Right hindlimb (tissue), 1 donor: ENCODE measurements around the gene OR51D1.

ENCODE experiments used
- DNase-seq: peaks from one replicate; pipeline ENCODE4 v3.0.0-alpha.2; 2018

The OR51D1 gene

DNA sequence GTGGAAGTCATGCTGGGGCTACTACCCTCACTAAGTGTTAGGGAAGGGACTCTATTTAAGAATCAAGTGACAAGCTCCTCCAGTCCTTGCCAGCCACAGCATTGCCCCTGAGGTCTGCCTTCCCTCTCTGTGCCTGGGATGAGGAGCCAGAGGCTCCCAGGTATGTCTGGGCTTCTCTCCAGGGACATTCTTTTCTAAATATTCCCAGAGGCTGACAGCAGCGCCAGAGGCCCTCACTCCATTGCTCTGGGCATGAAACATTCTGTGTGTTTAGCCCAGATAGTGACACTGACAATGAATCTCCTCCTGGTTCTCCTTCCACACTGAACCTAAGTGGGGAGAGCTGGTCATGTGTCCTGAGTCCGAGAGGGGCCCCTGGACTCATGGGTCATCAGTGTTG is 8.7 kb downstream of the OR51D1 start:
- no peak for DNase-seq

DNA sequence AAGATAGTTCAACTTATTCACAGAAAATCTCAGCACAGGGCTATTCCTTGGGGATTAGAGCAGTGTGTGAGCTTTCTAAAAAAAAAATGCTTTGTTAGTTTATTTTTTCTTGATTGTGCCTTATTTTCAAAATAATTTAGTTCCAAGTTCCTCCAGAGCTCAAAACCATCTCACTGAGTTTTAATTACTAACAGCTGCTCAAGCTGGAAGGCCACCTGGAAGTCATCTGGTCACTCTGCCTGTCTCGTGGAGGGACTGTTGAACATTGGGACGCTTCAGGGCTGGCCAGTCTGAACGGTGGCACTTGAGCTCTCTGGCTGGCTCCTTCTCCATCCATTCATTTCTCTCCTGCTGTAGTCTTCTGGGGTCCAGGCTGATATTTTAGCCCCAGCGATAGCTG is 10.5 kb downstream of the OR51D1 start:
- DNase-seq: no peak

DNA sequence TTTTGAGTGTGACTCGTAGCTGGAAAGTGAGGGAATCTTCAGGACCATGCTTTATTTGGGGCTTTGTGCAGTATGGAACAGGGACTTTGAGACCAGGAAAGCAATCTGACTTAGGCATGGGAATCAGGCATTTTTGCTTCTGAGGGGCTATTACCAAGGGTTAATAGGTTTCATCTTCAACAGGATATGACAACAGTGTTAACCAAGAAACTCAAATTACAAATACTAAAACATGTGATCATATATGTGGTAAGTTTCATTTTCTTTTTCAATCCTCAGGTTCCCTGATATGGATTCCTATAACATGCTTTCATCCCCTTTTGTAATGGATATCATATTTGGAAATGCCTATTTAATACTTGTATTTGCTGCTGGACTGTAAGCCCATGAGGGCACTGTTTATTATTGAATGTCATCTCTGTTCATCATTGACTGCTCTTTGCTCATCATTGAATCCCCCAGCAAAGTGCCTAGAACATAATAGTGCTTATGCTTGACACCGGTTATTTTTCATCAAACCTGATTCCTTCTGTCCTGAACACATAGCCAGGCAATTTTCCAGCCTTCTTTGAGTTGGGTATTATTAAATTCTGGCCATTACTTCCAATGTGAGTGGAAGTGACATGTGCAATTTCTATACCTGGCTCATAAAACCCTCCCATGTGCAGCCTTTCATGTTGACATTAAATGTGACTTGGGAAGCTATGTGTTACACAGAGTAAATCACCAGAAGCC is 17.5 kb downstream of the OR51D1 start:
- DNase-seq: no peak

DNA sequence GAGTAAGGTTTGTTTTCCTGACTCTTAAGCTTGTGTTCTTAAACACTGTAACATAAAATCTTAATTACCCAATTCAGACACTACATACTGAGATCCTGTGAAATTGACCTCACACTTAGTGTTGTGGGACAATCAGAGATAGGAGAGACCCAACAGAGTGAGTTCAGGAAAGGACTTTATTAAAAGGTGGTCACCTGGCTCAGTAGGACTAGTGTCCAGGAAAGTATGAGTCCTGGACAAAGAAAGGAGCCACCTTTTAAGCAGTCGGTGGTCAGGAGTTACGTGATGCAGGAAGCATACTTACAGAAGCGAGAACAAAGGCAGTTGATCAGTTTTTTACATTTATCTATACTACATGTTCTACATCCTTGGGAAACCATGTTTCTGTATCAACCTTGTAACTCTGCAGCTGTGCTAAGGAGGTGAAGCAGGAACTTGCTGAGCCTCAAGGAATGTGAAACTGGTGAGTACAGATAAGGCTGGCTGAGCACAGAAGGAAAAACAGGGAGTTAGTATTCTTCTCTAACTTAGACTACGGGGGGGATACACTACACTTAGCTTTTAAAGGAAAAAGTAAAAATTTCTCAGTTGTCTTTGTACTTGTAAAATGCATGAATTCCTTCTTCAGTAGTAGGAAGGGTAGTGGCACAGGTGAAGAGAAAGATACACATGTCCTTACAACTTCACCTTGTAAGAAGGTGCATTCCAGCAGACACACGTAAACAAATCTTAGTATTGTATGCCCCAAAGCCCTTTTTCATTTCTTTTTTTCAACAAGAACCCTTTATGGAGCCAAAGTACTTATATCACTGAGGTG is 21.6 kb downstream of the OR51D1 start:
- DNase-seq: no peak

DNA sequence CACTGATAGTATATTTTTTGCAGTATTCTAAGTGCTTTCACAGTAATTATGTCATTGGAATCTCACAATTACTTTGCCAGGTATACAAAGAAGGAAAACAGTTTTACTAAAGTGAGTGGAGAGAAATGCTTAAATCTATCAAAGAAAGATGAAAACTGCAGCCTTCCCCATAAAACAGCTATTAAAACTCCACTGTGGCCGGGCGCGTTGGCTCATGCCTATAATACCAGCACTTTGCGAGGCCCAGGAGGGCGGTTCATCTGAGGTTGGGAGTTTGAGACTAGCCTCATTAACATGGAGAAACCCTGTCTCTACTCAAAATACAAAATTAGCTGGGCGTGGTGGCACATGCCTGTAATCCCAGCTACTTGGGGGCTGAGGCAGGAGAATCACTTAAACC is 25.6 kb downstream of the OR51D1 start:
- DNase-seq: no peak

DNA sequence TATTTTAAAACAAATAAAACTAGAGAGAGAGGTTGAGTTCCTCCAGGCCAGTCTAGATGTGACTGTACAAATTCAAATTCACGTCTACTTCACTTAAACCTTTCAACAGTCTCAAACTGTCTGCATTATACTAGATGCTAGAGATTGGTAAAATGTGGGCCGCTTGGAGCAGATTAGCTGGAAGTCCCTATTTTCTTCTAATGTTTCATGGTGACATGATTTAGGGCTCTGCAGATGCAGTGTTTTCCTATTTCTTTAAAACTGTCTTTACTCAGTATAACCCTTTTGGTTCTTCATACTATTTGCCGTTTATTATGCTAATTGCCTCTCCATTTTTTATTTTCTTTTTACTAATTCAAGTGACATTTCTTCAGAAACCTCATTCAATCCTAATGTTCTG is 26.9 kb downstream of the OR51D1 start:
- DNase-seq: no peak

DNA sequence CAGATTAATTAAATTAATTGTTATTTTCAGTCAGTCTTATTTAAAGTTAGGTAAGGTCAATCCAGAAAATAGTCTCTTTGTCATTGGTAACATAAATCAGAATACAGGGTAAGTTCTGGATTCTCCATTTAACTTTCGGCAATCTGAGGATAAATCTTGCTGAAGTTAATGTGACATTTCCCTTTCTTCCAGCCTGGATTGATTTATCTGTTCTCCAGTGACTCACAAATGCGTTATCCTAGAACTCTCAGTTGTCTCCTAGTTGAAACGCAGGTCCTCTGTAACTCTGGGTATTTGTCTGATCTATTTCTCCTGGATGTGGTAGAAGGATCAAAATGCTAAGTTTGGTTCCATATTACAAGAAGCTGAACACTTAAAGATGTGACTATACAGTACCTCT is 27.5 kb downstream of the OR51D1 start:
- DNase-seq: no peak

DNA sequence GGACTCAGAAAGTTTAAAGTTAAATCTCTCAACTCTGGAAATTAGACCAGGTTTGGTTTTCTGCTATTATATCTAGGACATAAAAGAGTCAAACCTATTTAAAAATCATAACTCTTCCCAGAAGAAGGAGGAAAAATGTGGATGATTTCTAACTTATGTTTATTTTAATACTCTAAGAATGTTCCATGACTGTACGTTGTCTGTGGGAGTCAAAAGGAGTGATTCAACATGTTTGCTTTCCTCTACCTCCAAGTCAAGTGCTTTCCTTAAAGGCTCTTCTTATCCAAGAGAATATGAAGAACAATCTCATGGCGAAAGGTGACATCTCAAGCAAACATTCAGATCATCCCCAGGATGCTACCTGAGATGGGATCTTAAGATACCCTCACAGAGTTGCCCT is 28.1 kb downstream of the OR51D1 start:
- no peak for DNase-seq

DNA sequence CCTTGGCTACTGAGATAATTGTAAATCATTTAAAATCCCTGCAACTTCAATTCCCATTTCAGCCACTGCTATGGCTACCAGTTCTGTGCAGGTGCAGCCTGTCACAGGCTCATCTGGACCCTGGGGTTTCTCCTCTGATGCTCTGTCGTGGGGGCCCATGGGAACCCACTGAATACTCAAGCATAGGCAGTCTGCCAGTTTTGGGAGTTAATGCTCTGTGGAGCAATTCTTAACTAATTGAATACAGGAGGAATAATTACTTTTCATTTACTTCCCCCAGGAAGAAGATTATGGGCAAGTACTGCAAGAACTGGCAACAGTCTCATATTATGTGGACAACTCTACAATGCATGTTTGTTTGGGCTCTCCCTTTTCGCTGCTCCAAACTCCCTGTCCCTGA is 34.5 kb downstream of the OR51D1 start:
- DNase-seq: no peak

DNA sequence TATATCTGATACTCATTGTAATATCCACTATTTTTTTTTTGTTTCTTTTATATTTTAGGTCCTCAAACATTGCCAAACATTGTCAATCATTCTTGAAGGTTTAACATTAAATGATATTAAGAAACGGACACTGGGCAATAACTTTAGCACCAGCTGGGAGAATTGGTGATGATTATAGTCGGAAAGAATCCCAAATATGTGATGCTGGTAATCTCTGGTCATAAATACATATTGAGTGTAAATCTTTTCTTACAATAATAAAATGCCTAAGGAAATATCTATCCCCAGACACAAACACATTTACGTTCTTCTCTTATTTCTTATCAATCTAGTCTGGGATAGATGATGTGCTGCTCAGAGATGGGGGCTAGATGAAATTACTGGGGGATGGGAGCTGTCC is 35.2 kb downstream of the OR51D1 start:
- DNase-seq: no peak

DNA sequence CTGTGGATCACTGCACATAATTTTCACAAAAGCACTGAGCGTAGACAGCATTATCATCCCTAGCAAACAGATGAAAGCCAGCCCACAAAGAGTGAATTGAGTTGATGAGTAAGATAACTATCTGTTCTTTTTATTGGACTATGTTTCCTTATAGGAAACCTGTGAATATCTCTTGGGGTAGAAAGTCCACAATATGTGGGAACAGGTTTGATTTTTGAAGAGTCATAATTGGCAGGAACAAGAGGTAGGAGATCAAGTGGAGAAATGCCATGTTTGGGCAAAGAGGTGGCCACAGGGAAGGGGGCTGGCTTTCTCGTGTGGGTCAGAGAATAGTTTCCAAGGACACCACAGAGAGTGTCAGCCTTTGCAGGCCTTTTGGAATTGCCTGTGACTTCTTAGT is 36.5 kb downstream of the OR51D1 start:
- no peak for DNase-seq

DNA sequence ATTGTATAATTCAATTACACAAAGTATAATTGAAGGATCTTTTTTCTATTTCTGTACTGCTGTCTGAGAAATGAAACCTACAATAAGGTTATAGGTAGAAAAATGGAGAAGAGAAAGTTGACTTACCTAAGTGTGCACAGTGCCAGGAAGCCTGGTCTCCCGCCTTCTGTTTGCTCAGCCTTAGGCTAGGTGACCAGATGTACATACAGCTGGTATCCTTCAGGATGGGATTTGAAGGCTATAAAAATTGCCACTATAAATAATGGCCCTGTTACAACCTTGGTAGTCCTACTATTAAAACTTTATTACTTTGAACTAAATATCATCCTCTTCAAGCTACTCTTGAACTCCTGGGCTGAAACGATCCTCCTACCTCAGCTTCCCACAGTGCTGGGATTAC is 40.7 kb downstream of the OR51D1 start:
- DNase-seq: no peak

DNA sequence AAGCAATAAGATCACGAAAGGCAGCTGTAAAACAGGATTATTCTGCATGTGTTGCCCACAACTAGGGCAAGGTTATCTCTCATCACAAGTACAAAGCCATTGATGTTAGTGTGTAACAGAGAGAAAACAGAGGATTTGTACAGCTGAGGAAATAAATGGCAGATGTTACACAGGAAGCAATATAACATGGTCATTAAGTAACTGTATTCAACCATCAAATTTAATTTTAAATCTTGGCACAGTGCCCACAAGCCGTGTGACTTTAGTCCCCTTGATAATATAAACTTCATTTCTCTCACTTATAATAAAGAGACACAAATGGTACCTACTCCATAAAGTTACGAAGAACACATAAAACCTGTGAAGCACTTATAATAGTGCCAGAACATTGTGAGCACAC is 43.1 kb downstream of the OR51D1 start:
- no peak for DNase-seq

DNA sequence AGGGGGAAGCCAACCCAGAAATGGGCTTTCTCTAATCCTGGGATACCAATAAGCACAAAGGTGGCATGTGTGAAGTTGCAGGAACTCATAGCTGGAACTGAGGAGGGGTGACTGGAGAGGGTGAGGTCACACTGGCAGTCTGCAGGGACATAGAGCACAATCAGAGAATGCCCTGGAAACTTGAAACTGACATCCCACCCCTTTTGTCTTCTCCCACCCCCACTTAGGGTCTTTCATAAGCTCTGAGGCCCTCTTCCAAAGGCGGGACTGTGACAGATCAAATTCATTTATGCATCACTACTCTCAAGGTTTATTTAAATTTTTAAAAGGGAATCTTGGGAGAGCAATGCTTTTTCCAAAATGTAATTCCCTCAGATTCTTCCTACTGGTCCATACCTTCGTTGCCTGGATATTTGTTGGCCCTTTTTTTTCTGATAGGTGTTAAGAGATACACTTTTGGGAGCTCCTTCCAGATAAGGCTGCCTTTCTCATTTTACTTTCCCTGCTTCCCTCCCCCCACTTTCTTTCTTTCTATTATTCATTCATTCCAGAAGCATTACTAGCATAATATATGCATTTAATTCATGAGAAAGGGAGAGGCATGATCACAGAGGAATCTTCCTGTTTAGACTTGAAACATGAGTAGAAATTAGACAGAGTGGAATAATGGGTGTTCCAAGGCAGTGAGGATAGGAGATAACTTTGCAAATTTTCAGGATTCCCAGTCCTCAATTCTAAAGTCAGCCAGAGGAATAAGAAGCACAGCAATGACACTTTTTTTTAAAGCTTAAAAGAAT is 45.5 kb downstream of the OR51D1 start:
- DNase-seq: no peak

DNA sequence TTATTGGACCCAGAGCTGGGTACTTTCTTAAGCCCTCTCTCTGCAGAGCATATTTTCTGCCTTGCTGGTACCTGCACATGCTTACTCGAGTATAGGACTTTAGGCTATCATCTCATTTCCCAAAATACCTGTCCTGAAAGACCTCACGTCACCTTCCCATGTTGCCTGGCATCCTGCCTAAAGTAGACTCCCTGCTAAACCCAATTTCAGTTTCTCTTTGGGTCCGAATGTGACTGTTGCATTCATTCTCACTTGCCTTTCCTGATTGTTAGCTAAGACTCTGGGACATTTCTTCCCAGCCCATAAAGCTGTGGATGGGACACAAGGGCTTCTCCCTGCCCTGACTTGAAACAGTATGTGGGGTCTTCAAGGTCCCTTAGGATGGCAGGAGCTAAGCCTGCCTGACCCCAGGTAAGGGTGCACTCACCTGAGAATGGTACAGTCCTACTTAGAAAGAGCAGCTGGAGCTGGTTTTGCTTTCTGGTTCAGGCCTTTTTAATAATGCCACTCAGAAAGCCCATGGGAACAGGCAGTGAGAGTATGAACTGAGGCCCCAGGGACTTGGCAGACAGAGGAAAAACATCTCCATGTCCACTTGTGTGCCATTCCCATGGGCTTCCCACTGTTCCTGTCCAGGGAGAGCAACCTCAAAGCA is 47.5 kb downstream of the OR51D1 start:
- DNase-seq: no peak
